RWPE2 (cell line): ENCODE measurements around the gene FHOD3.

ENCODE experiments used
- ATAC-seq: fragments of 200-7000 bp; cut with Tn5 transposase; 3 replicates; pipeline ENCODE4 v1.9.1; 2021; ENCODE audit warnings: low read depth
- DNase-seq: peaks from one replicate; pipeline ENCODE4 v3.0.0-alpha.2; 2020; ENCODE audit warnings: low spot score
- H3K27ac ChIP-seq: fragments of 450-650 bp; 2 replicates; pipeline ENCODE4 v1.5.1; 2017; ENCODE audit warnings: mild to moderate bottlenecking; ENCODE audit not compliant: poor library complexity, severe bottlenecking
- H3K27me3 ChIP-seq: fragments of 250-450 bp; sonication (Bioruptor Pico); 2 replicates; pipeline ENCODE4 v1.5.1; 2021; ENCODE audit warnings: mild to moderate bottlenecking, moderate library complexity; ENCODE audit not compliant: insufficient read depth, poor library complexity, severe bottlenecking
- H3K36me3 ChIP-seq: fragments of 250-450 bp; sonication (Bioruptor Pico); 2 replicates; pipeline ENCODE4 v1.5.1; 2020; ENCODE audit warnings: low read depth, mild to moderate bottlenecking, moderate library complexity
- H3K4me1 ChIP-seq: fragments of 250-450 bp; sonication (Bioruptor Pico); 2 replicates; pipeline ENCODE4 v1.5.1; 2021; ENCODE audit warnings: mild to moderate bottlenecking, moderate library complexity; ENCODE audit not compliant: insufficient read depth, poor library complexity, severe bottlenecking
- H3K4me3 ChIP-seq: fragments of 250-450 bp; sonication (Bioruptor Pico); 2 replicates; pipeline ENCODE4 v1.5.1; 2021; ENCODE audit warnings: mild to moderate bottlenecking, moderate library complexity; ENCODE audit not compliant: severe bottlenecking
- H3K9me3 ChIP-seq: fragments of 250-450 bp; sonication (Bioruptor Pico); 2 replicates; pipeline ENCODE4 v1.5.1; 2021; ENCODE audit warnings: mild to moderate bottlenecking, moderate library complexity; ENCODE audit not compliant: severe bottlenecking
- CTCF ChIP-seq: fragments of 450-650 bp; IDR thresholded peaks from one replicate; pipeline ENCODE4 v1.5.1; 2017; ENCODE audit warnings: mild to moderate bottlenecking, moderate library complexity; ENCODE audit not compliant: poor library complexity, severe bottlenecking

The FHOD3 gene

GRCh38 chr18:36493349-36494159 lies 196.0 kb downstream of the FHOD3 start:
- DNase-seq (no peak), ATAC-seq (no peak)
- Histone ChIP-seq H3K4me1 (no peaks in the 10 kb centered on the region), H3K36me3 (no peaks in the 10 kb centered on the region), H3K9me3 (no peaks in the 10 kb centered on the region), H3K27ac (no peak overlapping the region), H3K4me3 (no peak overlapping the region), H3K27me3 (no peaks in the 10 kb centered on the region)
- no peak for TF ChIP-seq CTCF

- H3K4me3 ChIP-seq, result no peak overlapping the region
- no peak overlapping the region for H3K27ac ChIP-seq
- no peaks in the 10 kb centered on the region for H3K9me3 ChIP-seq
- ATAC-seq (no peak), DNase-seq (no peak)
- no peak for TF ChIP-seq CTCF
- no peaks in the 10 kb centered on the region for H3K36me3 ChIP-seq
- H3K27me3 ChIP-seq, result no peaks in the 10 kb centered on the region
- no peaks in the 10 kb centered on the region for H3K4me1 ChIP-seq
Observed at GRCh38 chr18:36494160-36494437, 196.6 kb downstream of the FHOD3 start.

GRCh38 chr18:36496022-36496421 lies 198.5 kb downstream of the FHOD3 start:
- Histone ChIP-seq H3K27ac (no peak overlapping the region), H3K36me3 (no peaks in the 10 kb centered on the region), H3K9me3 (no peaks in the 10 kb centered on the region), H3K27me3 (no peaks in the 10 kb centered on the region), H3K4me1 (peaks cover 4% of the 10 kb centered on the region), H3K4me3 (no peak overlapping the region)
- no peak for DNase-seq
- TF ChIP-seq CTCF, result no peak
- ATAC-seq, result no peak

- no peak for TF ChIP-seq CTCF
Observed at GRCh38 chr18:36499938-36500337, 202.4 kb downstream of the FHOD3 start.

GRCh38 chr18:36501100-36501499 lies 203.6 kb downstream of the FHOD3 start:
- no peaks in the 10 kb centered on the region for H3K36me3 ChIP-seq
- H3K9me3 ChIP-seq, result no peaks in the 10 kb centered on the region
- peaks cover 4% of the 10 kb centered on the region for H3K4me1 ChIP-seq
- H3K27ac ChIP-seq, result no peak overlapping the region
- ATAC-seq, result no peak
- DNase-seq, result no peak
- H3K4me3 ChIP-seq, result no peak overlapping the region
- H3K27me3 ChIP-seq, result no peaks in the 10 kb centered on the region
- no peak for TF ChIP-seq CTCF

More at GRCh38 chr18:36499938-36500337, 202.4 kb downstream of the FHOD3 start:
- Histone ChIP-seq H3K4me1 (peaks cover 4% of the 10 kb centered on the region), H3K4me3 (no peak overlapping the region), H3K36me3 (no peaks in the 10 kb centered on the region), H3K27ac (no peak overlapping the region), H3K27me3 (no peaks in the 10 kb centered on the region), H3K9me3 (no peaks in the 10 kb centered on the region)
- no peak for ATAC-seq
- DNase-seq, result no peak
